ENCODE results near the gene IFNE. TPM values are rescaled to one million over a fixed set of nuclear protein-coding genes. Genes with fewer than 3 reads are reported as not detected.

IFNE gene
- total and polyA plus RNA-seq, 8 donors, result 0.73 to 2.9 (median 1.8) TPM; not detected in 5

GRCh38 chr9:21520501-21521228 is 38.6 kb upstream of the IFNE start:
- 79 to 88% (median 86%) methylated on average over 5 of the region's 5 CpGs for WGBS, 5 donors
- peaks cover 0 to 5% (median 0%) of the 10 kb centered on the region in 4 donors for H3K4me1 ChIP-seq
- no peaks in the 10 kb centered on the region for H3K36me3 ChIP-seq
- no peak overlapping the region for H3K4me3 ChIP-seq
- no peaks in the 10 kb centered on the region for H3K27me3 ChIP-seq
- intact Hi-C loops (cut with DNase I; ENCODE audit: low total_unique reads), result no loop called here
- TF ChIP-seq POLR2AphosphoS5 (IDR thresholded peaks at IDR 0.05) (no peak), EP300 (IDR thresholded peaks at IDR 0.05) (no peak), POLR2A (IDR thresholded peaks at IDR 0.05) (no peak)
- TF ChIP-seq, protein P1, sequence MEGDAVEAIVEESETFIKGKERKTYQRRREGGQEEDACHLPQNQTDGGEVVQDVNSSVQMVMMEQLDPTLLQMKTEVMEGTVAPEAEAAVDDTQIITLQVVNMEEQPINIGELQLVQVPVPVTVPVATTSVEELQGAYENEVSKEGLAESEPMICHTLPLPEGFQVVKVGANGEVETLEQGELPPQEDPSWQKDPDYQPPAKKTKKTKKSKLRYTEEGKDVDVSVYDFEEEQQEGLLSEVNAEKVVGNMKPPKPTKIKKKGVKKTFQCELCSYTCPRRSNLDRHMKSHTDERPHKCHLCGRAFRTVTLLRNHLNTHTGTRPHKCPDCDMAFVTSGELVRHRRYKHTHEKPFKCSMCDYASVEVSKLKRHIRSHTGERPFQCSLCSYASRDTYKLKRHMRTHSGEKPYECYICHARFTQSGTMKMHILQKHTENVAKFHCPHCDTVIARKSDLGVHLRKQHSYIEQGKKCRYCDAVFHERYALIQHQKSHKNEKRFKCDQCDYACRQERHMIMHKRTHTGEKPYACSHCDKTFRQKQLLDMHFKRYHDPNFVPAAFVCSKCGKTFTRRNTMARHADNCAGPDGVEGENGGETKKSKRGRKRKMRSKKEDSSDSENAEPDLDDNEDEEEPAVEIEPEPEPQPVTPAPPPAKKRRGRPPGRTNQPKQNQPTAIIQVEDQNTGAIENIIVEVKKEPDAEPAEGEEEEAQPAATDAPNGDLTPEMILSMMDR (IDR thresholded peaks at IDR 0.05), result no peak
- no peaks in the 10 kb centered on the region for H3K9me3 ChIP-seq
- no peak for DNase-seq
- no peak overlapping the region for H3K27ac ChIP-seq

GRCh38 chr9:21519855-21520434 is 37.8 kb upstream of the IFNE start:
- Histone ChIP-seq H3K27ac (no peak overlapping the region), H3K27me3 (no peaks in the 10 kb centered on the region), H3K4me1 (peaks cover 0 to 5% (median 0%) of the 10 kb centered on the region in 4 donors), H3K4me3 (no peak overlapping the region), H3K9me3 (no peaks in the 10 kb centered on the region), H3K36me3 (no peaks in the 10 kb centered on the region)
- 91 to 98% (median 97%) methylated on average over 2 of the region's 2 CpGs for WGBS, 5 donors
- TF ChIP-seq, protein P1 (IDR thresholded peaks at IDR 0.05), result no peak
- TF ChIP-seq POLR2A (IDR thresholded peaks at IDR 0.05) (no peak), POLR2AphosphoS5 (IDR thresholded peaks at IDR 0.05) (no peak), EP300 (IDR thresholded peaks at IDR 0.05) (no peak)
- intact Hi-C loops (cut with DNase I; ENCODE audit: low total_unique reads), result no loop called here
- no peak for DNase-seq

- no peak for DNase-seq
- Histone ChIP-seq H3K9me3 (no peaks in the 10 kb centered on the region), H3K36me3 (no peaks in the 10 kb centered on the region), H3K27ac (no peak overlapping the region), H3K4me1 (peaks cover 0 to 5% (median 0%) of the 10 kb centered on the region in 4 donors), H3K27me3 (no peaks in the 10 kb centered on the region), H3K4me3 (no peak overlapping the region)
- intact Hi-C loops (cut with DNase I; ENCODE audit: low total_unique reads), result no loop called here
- 78 to 85% (median 81%) methylated on average over 3 of the region's 3 CpGs for WGBS, 5 donors
- no peak for TF ChIP-seq POLR2AphosphoS5 (IDR thresholded peaks at IDR 0.05)
- TF ChIP-seq, protein P1 (IDR thresholded peaks at IDR 0.05), result no peak
- no peak for TF ChIP-seq EP300 (IDR thresholded peaks at IDR 0.05)
- no peak for TF ChIP-seq POLR2A (IDR thresholded peaks at IDR 0.05)
Measured at GRCh38 chr9:21516796-21517195, 34.7 kb upstream of the IFNE start.

- TF ChIP-seq EP300 (IDR thresholded peaks at IDR 0.05) (no peak), POLR2AphosphoS5 (IDR thresholded peaks at IDR 0.05) (no peak), POLR2A (IDR thresholded peaks at IDR 0.05) (no peak)
- TF ChIP-seq, protein P1 (IDR thresholded peaks at IDR 0.05), result no peak
- intact Hi-C loops (cut with DNase I; ENCODE audit: low total_unique reads), result no loop called here
- no peaks in the 10 kb centered on the region for H3K36me3 ChIP-seq
- H3K9me3 ChIP-seq, result no peaks in the 10 kb centered on the region
- H3K4me1 ChIP-seq, result peaks cover 0 to 5% (median 0%) of the 10 kb centered on the region in 4 donors
- no peaks in the 10 kb centered on the region for H3K27me3 ChIP-seq
- H3K4me3 ChIP-seq, result no peak overlapping the region
- DNase-seq, result no peak
- 90 to 100% (median 93%) methylated on average over 1 of the region's 1 CpG for WGBS, 5 donors
- no peak overlapping the region for H3K27ac ChIP-seq
Measured at GRCh38 chr9:21513431-21513830, 31.3 kb upstream of the IFNE start.

Data from stomach (tissue), 9 donors.